ENCODE measurements around the gene MXRA7.

Gene MXRA7

GRCh38 chr17:76676629-76677028, 34.1 kb downstream of the MXRA7 start:
- no peak for DNase-seq

- no peak for DNase-seq
Measured at GRCh38 chr17:76675648-76676047, 35.1 kb downstream of the MXRA7 start.

GRCh38 chr17:76674600-76674999, 36.2 kb downstream of the MXRA7 start:
- no peak for DNase-seq

GRCh38 chr17:76673729-76674128, 37.0 kb downstream of the MXRA7 start:
- DNase-seq: no peak

GRCh38 chr17:76672892-76673291, 37.9 kb downstream of the MXRA7 start:
- no peak for DNase-seq

GRCh38 chr17:76672270-76672851, 38.4 kb downstream of the MXRA7 start:
- no peak for DNase-seq

- no peak for DNase-seq
Measured at GRCh38 chr17:76671912-76672262, 38.9 kb downstream of the MXRA7 start.

GRCh38 chr17:76671123-76671911, 39.4 kb downstream of the MXRA7 start:
- peak; percentile 100 for DNase-seq

- DNase-seq: no peak
Measured at GRCh38 chr17:76670718-76671122, 40.0 kb downstream of the MXRA7 start.

GRCh38 chr17:76670020-76670717, 40.6 kb downstream of the MXRA7 start:
- no peak for DNase-seq

GRCh38 chr17:76667786-76668453, 42.8 kb downstream of the MXRA7 start:
- DNase-seq: no peak

GRCh38 chr17:76667491-76667755, 43.3 kb downstream of the MXRA7 start:
- no peak for DNase-seq

- no peak for DNase-seq
Measured at GRCh38 chr17:76660656-76661042, 50.1 kb downstream of the MXRA7 start.

- DNase-seq: no peak
Measured at GRCh38 chr17:76659928-76660655, 50.7 kb downstream of the MXRA7 start.

GRCh38 chr17:76658242-76658662, 52.5 kb downstream of the MXRA7 start:
- DNase-seq: no peak

- no peak for DNase-seq
Measured at GRCh38 chr17:76657505-76658241, 53.1 kb downstream of the MXRA7 start.

GRCh38 chr17:76654408-76654807, 56.4 kb downstream of the MXRA7 start:
- DNase-seq: no peak

- DNase-seq: no peak
Measured at GRCh38 chr17:76650504-76650903, 60.3 kb downstream of the MXRA7 start.

- no peak for DNase-seq
Measured at GRCh38 chr17:76646712-76647111, 64.1 kb downstream of the MXRA7 start.

GRCh38 chr17:76645481-76645880, 65.3 kb downstream of the MXRA7 start:
- DNase-seq: no peak

- DNase-seq: no peak
Measured at GRCh38 chr17:76644995-76645394, 65.8 kb downstream of the MXRA7 start.

- DNase-seq: peak; percentile 12
Measured at GRCh38 chr17:76643553-76644148, 67.1 kb downstream of the MXRA7 start, which contains the start of gene ST6GALNAC1. ST6GALNAC1 (minus strand) TSS chr17:76643757; CDS start chr17:76643638, 119 bp downstream.

Measured in effector CD4-positive, alpha-beta T cell (primary cell).